ENCODE data around the gene ASB4.

DNA sequence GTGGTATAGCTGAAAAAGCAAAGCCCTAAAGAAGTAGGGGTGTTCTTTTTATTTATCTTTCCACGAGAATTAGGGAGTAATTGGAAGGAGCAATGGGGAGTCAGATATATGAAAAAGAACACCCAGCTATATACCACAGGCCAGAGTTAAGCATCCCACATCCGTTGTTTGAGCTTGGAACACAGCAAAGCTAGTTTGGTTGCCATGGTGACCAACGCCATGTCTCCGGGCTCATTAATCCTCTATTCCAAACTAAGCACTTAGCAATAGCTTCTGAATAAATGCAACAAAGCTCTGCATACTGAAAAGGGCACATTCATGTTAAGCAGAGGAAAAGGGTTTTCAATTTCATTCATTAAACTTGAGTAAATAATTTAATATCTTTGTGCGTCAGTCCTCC is 23.5 kb downstream of the ASB4 start:
- TF ChIP-seq CTCF (IDR thresholded peaks at IDR 0.05; ENCODE audit: low read depth, low read length, poor library complexity, severe bottlenecking) (no peak), EZH2phosphoT487 (IDR thresholded peaks at IDR 0.05; ENCODE audit: borderline replicate concordance, low read length) (no peak)

All from DOHH2 (cell line).